Amniotic stem cell (primary cell): ENCODE data around the gene NFKBIL1.
A peak's percentile ranks its signal among the peaks of the same experiment; 100 is the strongest.
"Not testable (repeated sequence)": the region's sequence is repeated elsewhere in the genome, so short reads cannot be mapped to it uniquely, and the experiment has no call there.

Experiments
- DNase-seq: peaks from one replicate; lab custom pipeline; 2025; lab: John Stamatoyannopoulos, UW

Gene NFKBIL1

DNA sequence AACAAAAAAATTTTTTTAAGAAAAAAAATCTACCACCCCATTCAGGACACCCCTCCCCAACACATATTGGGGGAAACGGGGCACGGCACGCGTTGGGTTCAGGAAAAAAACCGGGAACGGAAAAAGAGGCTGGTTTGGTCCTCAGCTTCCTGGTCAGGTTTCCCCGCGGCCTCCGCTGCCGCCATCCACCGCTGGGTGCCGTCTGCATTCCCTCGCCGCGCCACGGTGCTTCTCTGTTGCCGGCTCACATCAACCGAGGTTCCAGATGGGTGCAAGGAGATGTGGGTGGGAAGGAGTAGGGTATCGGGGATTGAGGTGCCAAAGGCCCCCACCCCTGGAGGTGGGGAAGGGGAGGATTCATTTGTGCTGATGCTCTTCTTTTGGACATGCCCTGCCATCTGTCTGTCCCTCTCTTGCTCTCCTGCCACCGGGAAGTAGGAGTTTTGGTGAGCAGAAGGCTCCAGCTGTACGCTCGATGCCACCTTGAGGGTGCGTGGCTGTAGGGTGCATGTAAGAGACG lies 12.8 kb upstream of the NFKBIL1 start:
- no peak for DNase-seq

DNA sequence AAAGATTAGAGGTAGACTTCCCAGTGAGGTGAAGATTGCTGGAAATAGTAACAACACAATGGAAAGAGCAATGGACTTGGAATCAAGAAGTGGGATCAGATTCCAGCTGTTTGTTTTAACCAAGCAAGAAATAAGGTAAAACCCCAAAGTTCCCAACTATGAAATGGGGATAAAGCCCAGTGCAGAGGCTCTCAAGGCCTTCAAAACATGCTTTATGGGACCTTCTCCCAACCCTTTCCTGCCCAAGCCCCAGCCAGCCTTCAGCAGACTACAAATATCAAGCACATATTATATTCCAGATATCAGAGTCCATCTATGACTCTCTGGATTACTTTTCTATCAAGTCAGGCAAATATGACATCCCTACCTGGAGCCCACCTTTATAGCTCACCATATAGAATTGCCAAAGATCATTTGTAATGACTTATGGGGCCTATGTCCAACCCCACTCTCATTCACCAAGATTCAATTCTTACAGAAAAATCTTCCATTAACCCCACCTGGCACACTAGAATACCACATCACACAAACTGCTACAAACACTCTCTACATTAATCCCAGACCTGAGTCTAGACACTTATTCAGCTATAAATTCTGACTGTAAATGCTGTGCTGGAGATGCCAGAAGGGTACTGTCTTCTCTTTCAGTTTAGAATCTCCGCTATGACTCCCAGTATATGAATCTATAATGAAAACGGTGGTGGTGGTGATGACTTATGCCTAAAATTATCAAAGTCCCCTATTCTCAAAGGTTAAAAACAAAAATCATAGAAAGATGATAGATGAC lies 11.7 kb upstream of the NFKBIL1 start:
- DNase-seq: no peak

DNA sequence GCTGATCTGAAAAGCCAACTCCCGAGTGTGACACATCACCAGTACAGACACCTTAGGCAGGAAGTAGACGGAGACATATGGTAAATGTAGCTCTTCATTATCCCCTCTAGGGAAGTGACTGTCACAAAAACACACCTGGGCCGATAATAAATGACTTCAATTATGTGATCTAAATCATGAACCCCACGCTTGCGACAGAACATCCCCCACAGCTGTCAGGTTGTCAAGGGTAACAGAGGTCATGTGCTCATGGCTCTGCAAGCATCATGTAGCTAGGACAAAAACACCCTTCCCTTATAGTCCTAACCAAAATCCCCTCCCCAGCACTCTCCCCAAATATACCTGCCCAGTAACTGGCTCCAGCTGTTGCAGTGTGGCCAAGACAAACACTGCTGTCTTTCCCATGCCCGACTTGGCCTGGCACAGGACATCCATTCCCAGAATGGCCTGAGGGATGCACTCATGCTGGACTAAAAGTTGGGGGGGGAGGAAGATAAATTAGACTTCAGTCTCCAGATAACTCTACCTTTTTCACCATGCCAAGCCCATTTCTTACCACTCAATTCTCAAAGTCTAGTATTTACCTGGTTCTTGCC lies 8.5 kb upstream of the NFKBIL1 start:
- DNase-seq: no peak

DNA sequence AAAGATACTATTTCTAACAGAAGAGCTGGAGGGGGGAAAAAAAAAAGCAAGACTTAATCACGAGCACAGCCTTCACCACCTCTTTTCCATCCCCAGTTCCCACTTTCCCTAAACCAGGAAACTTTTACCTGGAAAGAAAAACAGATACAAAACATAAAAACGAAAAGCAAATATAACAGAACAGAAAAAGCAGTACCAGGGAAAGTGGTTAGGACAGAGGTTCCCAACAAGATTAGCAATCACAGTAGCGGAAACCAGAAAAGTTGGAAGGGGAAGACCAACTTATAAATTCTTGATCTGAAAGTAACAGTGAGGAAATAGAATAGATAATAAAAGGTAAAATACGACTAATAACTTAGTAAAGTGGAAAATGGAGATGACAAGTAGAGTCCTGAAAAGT lies 6.8 kb upstream of the NFKBIL1 start:
- no peak for DNase-seq

DNA sequence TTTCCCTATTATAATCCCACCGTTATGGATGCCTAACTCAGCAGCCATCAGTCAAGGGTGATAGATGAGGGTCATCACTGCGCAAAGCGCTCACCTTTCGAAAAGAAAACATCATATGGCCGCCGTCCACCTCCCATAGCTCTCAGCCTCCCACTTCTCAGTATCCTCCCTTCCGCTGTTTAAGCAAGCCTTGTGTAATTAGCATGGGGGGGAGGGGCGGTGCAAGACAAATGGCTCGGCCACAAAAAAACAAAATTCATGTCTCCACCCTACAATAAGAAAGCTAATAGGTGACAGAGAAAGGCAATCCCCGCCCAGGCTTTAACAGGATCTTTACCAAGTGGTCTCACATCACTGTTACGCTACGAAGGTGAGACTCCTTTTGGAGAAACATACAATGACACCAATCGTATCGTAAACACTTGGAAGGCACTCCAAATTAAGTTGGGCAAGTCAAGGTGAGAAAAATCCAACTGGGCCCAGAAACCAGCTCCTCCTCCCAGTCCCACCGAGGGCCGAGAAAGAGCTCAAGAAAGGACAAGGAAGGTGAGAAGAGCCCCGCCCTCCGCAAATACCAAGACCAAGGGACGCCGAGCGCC lies 6.2 kb upstream of the NFKBIL1 start:
- no peak for DNase-seq

DNA sequence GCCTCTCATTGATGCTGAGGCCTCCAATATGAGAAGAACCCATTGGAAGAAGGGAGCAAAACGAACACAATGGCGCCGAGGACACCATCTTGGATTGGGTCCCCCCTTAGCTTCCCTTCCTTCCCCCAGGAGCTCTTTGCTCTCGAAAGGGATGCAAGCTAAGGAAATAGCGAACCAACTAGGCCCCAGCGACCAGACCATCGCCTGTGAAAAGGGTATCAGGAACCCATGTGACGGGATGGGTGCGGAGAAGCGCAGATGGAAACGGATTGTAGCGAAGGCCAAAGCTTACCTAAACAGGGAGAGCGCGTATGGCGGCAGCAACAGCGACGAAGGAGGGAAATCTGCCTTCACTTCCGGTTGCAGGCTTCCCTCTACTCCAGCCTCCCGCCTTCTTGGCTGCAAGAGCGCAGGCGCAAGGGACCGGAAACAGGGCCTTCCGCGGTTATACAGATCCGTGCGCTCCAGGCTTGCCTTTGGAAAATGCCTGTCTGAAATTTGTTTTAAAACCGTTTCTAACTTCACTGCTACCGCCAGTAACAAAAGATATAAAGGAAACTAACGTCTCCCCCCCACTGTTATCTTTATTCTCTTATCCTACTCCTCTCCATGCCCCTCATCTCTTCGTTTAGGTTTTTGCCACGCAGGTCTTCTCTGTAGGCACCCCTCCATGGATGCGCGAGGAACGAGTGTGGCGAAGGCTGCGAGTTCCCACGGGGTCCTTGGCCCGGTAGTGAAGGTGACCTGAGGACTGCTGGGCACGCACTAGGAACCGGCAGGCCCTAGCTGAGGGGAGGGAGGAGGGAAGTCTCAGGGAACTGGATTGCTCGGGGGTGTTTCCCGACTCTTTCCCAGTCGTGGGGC lies 5.5 kb upstream of the NFKBIL1 start, which contains the start of gene DDX39B:
TSS of gene DDX39B (minus strand) at position 346 of the 864 bp plus-strand sequence. CDS start 1,471 bp downstream, outside the sequence.
- DNase-seq: peak; percentile 92

DNA sequence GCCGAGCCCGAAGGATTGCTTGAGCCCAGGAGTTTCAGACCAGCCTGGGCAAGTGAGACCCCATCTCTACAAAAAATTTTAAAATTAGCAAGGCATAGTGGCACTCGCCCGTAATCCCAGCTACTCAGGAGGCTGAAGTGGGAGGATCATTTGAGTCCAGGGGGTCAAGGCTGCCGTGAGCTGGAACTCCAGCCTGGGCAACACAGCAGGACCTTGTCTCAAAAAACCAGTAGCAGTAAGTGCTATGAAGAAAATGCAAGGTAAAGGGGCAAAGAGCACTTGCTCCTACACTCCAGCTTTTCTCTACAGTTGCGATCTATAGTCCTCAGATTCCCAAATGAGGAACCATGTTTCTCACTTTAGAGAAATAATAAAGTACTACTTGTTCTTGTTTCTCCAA lies 3.8 kb upstream of the NFKBIL1 start:
- no peak for DNase-seq

DNA sequence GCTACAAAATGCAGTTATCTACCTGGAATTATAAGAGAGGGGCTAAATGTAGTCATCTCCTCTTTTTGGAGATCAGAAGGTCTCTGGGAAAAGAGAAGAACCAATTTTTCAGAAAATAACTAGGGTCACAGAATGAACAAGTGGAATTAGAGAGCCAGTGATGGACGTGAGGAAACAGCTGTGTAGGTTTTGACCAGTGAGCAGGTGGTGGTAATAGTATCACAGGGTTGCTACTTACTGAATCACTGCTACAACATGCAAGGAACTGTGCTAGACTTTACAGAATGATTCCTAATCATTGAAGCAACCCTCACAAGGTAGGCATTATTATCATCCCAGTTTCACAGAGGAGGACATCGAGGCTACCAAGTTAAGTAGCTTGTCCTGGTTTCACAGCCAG lies 2.7 kb upstream of the NFKBIL1 start:
- no peak for DNase-seq

DNA sequence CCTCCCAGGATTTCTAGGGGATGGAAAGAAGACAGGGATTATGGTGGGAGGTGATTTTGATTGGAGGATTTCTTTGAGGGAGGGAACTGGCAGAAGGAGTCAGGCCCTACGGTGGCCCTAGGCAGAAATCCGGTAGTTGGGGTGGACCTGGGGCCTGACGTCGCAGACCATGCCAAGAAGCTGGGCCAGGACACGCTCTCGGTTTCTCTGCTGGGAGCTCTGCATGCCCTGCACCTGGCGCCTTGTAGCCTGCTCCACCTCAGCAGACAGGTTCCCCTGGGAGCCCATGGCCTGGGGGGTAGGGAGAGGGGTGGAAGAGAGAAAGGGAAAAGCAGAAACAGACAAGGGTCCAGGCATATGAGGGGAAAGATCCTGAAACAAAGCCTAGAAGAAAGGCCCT lies 2.1 kb upstream of the NFKBIL1 start:
- no peak for DNase-seq

DNA sequence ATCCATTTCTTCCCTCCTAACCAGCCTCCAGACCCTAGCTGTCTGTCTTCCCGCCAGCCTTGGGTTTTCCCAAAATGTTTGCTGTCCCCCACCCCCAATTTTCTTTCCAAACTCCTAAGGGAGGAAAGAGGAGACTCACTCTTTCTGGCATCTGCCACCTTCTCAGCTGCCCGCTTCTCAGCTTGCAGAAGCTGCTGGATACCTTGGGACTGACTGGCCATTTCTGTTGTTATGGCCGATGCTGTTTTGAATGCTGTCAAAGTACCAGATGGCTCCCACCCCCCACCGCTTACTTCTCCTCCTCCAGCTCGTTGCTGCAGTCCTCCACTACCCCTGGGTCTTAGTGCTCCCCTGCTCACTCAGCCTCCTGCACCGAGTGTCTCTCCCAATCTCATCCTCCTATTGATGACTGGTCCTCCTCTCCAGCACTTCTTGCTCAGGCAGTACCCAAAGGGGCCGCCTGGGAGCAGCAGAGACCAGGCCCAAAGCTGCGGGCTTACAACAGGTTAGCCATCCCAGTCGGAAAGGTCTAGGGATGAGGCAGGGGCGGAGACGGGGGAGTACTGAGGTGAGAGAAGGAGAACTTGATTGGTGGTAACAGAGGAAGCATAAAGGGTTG lies 960 bp upstream of the NFKBIL1 start, which contains the start of gene ATP6V1G2:
TSS of gene ATP6V1G2 (minus strand) at position 270 of the 619 bp plus-strand sequence. CDS start at position 221, 49 bp downstream.
- DNase-seq: peak; percentile 80

DNA sequence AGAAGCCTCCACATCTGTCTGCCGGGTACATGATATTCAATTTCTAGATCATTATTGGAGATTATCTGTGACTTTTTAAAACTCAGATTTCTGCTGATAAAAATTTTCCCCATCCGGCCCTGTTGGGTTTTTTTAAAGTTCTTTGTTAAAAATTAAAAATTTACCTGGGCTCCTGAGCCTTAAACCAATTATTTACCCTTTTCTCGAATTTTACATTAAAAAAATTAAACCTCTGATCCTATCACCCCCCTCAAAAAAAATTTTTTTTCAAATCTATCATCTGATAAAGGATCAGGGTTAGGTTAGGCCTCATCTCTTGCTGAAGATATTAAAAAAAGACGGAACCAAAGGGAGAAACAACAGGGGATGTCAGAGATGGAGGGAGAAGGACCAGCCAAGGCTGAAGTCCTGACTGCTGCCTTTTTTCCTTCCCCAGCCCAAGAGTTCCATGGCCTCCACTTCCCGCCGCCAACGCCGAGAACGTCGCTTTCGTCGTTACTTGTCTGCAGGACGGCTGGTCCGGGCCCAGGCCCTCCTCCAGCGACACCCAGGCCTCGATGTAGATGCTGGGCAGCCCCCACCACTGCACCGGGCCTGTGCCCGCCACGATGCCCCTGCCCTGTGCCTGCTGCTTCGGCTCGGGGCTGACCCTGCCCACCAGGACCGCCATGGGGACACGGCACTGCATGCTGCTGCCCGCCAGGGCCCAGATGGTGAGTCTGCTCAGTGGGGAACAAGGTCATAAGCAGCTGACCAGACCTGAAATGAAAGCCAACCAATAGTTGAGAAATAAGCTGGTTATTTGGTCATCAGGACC lies 527 bp downstream of the NFKBIL1 start:
- DNase-seq: no peak

DNA sequence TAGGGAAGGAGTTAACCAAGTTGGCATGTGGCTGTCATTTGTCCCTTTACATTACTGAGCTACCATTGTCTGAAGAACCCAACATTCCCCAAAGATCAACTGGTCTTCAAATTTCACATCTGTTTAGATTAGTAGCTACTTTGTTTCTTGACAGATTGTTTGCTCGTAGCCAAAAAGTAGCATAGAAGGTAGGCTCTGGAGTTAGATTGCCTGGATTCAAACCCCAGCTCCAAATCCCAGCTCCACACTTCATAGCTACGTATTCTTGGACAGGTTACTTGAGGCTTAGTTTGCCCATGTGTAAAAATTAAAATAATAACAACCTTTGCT lies 1.1 kb downstream of the NFKBIL1 start:
- DNase-seq: no peak

DNA sequence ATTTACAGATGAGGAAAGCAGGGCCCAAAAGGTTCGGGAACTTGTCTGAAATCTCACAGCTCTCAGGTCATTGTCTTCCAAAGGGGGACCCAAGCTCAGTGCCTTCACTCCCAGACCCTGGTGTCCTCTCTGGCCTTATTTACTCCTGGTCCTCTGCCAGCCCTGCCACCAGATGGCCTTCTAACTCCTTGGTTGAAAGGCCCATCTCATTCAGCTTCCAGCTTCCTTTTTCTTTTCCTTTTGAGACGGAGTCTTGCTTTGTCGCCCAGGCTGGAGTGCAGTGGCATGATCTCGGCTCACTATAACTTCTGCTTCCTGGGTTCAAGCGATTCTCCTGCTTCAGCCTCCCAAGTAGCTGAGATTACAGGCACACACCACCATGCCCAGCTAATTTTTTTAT lies 4.0 kb downstream of the NFKBIL1 start:
- not testable (repeated sequence) for DNase-seq

DNA sequence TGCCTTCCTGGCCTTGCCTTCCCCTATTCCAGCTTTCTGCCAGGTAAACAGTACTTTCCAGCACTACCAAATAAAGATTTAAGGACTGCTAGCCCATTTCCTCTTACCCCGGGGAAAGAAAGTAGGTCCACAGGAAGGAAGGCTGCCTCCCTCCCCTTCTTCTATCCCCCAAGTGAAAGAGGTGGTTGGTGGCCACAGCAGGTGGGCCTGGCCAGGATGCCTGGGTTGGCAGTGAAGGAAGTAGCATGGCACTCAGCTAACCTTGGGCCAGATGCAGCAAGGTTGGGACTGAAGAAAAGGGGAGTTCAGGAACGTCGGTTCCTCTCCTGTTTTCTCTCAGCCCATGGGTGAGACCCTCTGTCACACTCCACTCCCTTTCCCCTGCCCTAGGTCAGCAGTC lies 8.9 kb downstream of the NFKBIL1 start:
- DNase-seq: no peak

DNA sequence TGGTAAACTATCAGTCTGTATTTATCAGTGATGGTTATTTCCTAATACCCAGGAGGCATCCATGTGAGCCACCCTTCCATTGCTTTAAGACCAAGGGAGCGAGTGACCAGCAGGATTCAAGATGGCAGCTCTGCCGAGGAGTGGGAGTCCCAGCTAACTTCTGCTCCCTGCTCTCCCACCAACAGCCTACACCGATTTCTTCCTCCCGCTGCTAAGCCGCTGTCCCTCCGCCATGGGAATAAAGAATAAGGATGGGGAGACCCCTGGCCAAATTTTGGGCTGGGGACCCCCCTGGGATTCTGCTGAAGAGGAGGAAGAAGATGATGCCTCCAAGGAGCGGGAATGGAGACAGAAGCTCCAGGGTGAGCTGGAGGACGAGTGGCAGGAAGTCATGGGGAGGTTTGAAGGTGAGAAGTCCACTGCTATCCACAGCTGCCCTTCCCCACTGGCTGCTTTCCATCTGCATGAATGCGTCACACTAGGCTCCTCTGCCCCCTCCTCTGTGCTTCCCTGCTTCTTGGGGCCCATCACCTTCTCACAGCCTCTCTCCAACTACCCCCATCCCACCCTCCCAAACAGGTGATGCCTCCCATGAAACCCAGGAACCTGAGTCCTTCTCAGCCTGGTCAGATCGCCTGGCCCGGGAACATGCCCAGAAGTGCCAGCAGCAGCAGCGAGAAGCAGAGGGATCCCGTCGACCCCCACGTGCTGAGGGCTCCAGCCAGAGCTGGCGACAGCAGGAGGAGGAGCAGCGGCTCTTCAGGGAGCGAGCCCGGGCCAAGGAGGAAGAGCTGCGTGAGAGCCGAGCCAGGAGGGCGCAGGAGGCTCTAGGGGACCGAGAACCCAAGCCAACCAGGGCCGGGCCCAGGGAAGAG lies 10.3 kb downstream of the NFKBIL1 start:
- DNase-seq: no peak

DNA sequence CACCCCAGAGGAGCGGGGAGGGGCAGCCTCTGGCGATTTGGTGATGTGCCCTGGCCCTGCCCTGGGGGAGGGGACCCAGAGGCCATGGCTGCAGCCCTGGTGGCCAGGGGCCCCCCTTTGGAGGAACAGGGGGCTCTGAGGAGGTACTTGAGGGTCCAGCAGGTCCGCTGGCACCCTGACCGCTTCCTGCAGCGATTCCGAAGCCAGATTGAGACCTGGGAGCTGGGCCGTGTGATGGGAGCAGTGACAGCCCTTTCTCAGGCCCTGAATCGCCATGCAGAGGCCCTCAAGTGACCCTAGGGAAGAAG lies 10.9 kb downstream of the NFKBIL1 start:
- DNase-seq: no peak

DNA sequence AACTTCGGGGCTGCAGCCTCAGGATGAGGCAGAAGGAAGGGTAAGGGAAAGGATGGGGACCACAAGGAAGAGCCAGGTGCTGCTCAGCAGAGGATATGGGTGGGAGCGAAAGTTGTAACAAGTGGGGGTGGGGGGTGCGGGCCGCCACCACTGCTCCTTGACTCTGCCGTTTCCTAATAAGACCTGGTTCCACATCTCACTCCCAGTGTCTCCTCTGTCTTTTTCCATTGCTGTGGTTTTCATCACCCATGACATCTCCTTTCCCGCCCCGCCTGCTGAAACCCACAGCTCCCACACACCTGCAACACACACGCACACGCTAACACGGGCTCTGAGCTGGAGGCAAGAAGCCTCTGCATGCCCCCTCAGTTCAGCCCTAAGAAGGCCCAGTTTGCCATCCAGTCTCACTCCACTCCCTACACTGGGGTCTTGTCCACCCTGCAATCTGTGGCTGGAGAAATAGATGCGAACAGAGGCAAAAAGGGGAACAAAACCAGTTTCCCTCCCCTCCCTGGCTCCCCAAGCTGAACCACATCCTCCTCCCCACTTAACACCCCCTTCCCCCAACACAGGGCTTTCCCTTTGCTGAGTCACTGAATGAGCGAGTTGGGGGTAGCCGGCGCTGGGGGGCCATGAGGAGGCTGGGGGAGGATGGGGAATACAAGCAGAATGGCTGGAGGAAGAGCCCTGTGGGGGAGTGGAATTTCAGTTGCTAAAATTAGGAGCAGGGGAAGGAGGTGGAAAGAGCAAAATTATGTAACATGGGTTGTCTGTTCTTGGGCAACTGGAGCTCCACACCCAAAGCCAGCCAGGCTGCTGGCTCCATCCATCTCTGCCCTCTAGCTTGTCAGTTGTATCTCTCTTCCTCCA lies 11.5 kb downstream of the NFKBIL1 start:
- DNase-seq: no peak

DNA sequence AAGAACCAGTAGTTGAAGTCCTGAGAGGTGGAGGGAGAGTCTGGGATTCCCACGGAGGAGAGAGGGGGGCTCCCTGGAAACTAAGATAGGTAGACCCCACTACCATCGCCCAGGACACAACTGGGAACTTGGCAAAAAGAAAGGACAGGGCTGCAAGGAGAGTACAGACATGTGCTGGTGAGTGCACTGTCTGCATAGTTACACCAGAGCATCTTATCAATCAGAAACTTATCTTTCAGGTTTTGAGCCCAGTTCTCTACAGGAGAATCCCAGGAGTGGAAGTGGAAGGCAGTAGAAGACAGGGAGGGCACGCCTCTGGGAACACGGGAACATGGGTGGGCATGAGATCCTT lies 12.2 kb downstream of the NFKBIL1 start:
- no peak for DNase-seq
